HG03045 (cell line): Measurements from ENCODE around the gene ANKRD60.
A peak's percentile ranks its signal among the peaks of the same experiment; 100 is the strongest.

ENCODE experiments used
- ATAC-seq: cut with Tn5 transposase; IDR thresholded peaks from one replicate; pipeline ENCODE4 v1.9.1; 2021; ENCODE audit warnings: mild to moderate bottlenecking, moderate library complexity; ENCODE audit not compliant: unreplicated experiment

The ANKRD60 gene

GRCh38 chr20:58245181-58245891, 16.9 kb upstream of the ANKRD60 start:
- no peak for ATAC-seq

GRCh38 chr20:58244517-58245030, 16.1 kb upstream of the ANKRD60 start:
- ATAC-seq, result no peak

- ATAC-seq, result no peak
Observed at GRCh38 chr20:58243653-58244410, 15.4 kb upstream of the ANKRD60 start.

- ATAC-seq, result no peak
Observed at GRCh38 chr20:58242824-58243223, 14.4 kb upstream of the ANKRD60 start.

GRCh38 chr20:58241766-58242465, 13.5 kb upstream of the ANKRD60 start:
- ATAC-seq, result no peak

GRCh38 chr20:58240471-58240870, 12.0 kb upstream of the ANKRD60 start:
- no peak for ATAC-seq

GRCh38 chr20:58239216-58239615, 10.8 kb upstream of the ANKRD60 start:
- ATAC-seq, result no peak

- ATAC-seq, result no peak
Observed at GRCh38 chr20:58238490-58238889, 10.0 kb upstream of the ANKRD60 start.

- no peak for ATAC-seq
Observed at GRCh38 chr20:58237318-58238132, 9.1 kb upstream of the ANKRD60 start.

- ATAC-seq, result peak; percentile 75
Observed at GRCh38 chr20:58236612-58237317, 8.3 kb upstream of the ANKRD60 start.

GRCh38 chr20:58235010-58235409, 6.6 kb upstream of the ANKRD60 start:
- no peak for ATAC-seq

GRCh38 chr20:58233881-58234528, 5.6 kb upstream of the ANKRD60 start:
- no peak for ATAC-seq

- ATAC-seq, result no peak
Observed at GRCh38 chr20:58233393-58233792, 4.9 kb upstream of the ANKRD60 start.

GRCh38 chr20:58231683-58232082, 3.2 kb upstream of the ANKRD60 start:
- ATAC-seq, result no peak

GRCh38 chr20:58229198-58229798, 845 bp upstream of the ANKRD60 start:
- no peak for ATAC-seq

- no peak for ATAC-seq
Observed at GRCh38 chr20:58228103-58228483, 360 bp downstream of the ANKRD60 start.

GRCh38 chr20:58227391-58228102, 906 bp downstream of the ANKRD60 start:
- no peak for ATAC-seq

- no peak for ATAC-seq
Observed at GRCh38 chr20:58225452-58226200, 2.8 kb downstream of the ANKRD60 start.
